ENCODE results near the gene WWOX.

WWOX gene

GRCh38 chr16:78405833-78406232 is 306.4 kb downstream of the WWOX start:
- Histone ChIP-seq H2AK5ac (ENCODE audit: low read length) (no peak overlapping the region), H3K18ac (ENCODE audit: low read length) (no peak overlapping the region), H3K79me2 (ENCODE audit: control insufficient read depth, insufficient read depth, low read length, poor library complexity) (no peaks in the 10 kb centered on the region), H3K4ac (ENCODE audit: low read depth, low read length) (no peak overlapping the region), H3K27ac (ENCODE audit: low read depth, low read length) (no peak overlapping the region), H2AFZ (ENCODE audit: insufficient read depth, low read length, poor library complexity) (no peak overlapping the region), H3K14ac (ENCODE audit: low read length) (no peak overlapping the region), H3K9me3 (ENCODE audit: insufficient read depth, low read depth, low read length) (peaks cover 8% of the 10 kb centered on the region), H2BK5ac (ENCODE audit: low read depth, low read length, poor library complexity) (no peak overlapping the region), H4K91ac (ENCODE audit: low read depth, low read length) (no peak overlapping the region), H2BK120ac (ENCODE audit: insufficient read depth, low read length, poor library complexity) (no peak overlapping the region), H3K27me3 (ENCODE audit: insufficient read depth, low read length) (no peaks in the 10 kb centered on the region), H4K12ac (ENCODE audit: low read depth, low read length) (no peak overlapping the region), H3K36me3 (ENCODE audit: control insufficient read depth in 1 of 2, insufficient read depth in 2 of 2, low read length in 2 of 2) (no peaks in the 10 kb centered on the region), H3K4me3 (ENCODE audit: low read depth, low read length) (no peak overlapping the region), H3K79me1 (ENCODE audit: low read length) (no peaks in the 10 kb centered on the region), H3K4me2 (ENCODE audit: low read length) (no peak overlapping the region), H2BK12ac (ENCODE audit: low read length) (no peak overlapping the region), H3K23ac (ENCODE audit: low read length) (no peak overlapping the region), H3K9ac (ENCODE audit: low read length) (no peak overlapping the region), H3K4me1 (ENCODE audit: control insufficient read depth in 1 of 2, insufficient read depth in 2 of 2, low read length in 2 of 2) (no peaks in the 10 kb centered on the region), H4K8ac (ENCODE audit: low read depth, low read length) (no peak overlapping the region)
- peak; percentile 45 to 88 for DNase-seq
- no CpG with 5 or more reads among the region's 7 CpGs for WGBS (ENCODE audit: extremely low coverage, insufficient coverage, insufficient read length)

DNA sequence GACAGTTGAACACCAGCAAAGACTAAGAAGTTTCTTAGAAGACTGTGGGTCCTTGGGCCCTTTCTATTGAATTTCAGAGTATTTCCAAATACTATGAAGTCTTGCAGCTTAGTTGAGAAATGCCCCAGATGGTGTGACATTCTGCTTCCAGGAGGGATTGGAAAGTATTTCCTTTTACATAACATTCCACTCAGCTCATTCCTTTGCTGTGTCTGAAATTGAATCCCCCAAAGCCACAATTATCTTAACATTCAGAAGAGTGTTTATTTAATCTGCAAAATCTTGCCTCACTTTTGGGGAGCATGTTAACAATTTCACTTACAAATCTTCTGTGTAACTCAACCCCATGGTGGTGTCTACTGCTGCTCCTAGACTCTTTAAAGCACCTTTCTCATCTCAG is 307.7 kb downstream of the WWOX start:
- Histone ChIP-seq H4K12ac (ENCODE audit: low read depth, low read length) (no peak overlapping the region), H3K79me1 (ENCODE audit: low read length) (no peaks in the 10 kb centered on the region), H3K79me2 (ENCODE audit: control insufficient read depth, insufficient read depth, low read length, poor library complexity) (no peaks in the 10 kb centered on the region), H3K9ac (ENCODE audit: low read length) (no peak overlapping the region), H3K4me1 (ENCODE audit: control insufficient read depth in 1 of 2, insufficient read depth in 2 of 2, low read length in 2 of 2) (no peaks in the 10 kb centered on the region), H2AK5ac (ENCODE audit: low read length) (no peak overlapping the region), H2AFZ (ENCODE audit: insufficient read depth, low read length, poor library complexity) (no peak overlapping the region), H3K27me3 (ENCODE audit: insufficient read depth, low read length) (no peaks in the 10 kb centered on the region), H4K8ac (ENCODE audit: low read depth, low read length) (no peak overlapping the region), H3K4me2 (ENCODE audit: low read length) (no peak overlapping the region), H3K9me3 (ENCODE audit: insufficient read depth, low read depth, low read length) (peaks cover 11% of the 10 kb centered on the region), H3K4me3 (ENCODE audit: low read depth, low read length) (no peak overlapping the region), H3K4ac (ENCODE audit: low read depth, low read length) (no peak overlapping the region), H3K14ac (ENCODE audit: low read length) (no peak overlapping the region), H2BK5ac (ENCODE audit: low read depth, low read length, poor library complexity) (no peak overlapping the region), H2BK120ac (ENCODE audit: insufficient read depth, low read length, poor library complexity) (no peak overlapping the region), H3K18ac (ENCODE audit: low read length) (no peak overlapping the region), H3K27ac (ENCODE audit: low read depth, low read length) (no peak overlapping the region), H3K36me3 (ENCODE audit: control insufficient read depth in 1 of 2, insufficient read depth in 2 of 2, low read length in 2 of 2) (no peaks in the 10 kb centered on the region), H3K23ac (ENCODE audit: low read length) (no peak overlapping the region), H4K91ac (ENCODE audit: low read depth, low read length) (no peak overlapping the region), H2BK12ac (ENCODE audit: low read length) (no peak overlapping the region)
- DNase-seq, result peak; percentile 8 to 69

- Histone ChIP-seq H3K79me1 (ENCODE audit: low read length) (no peaks in the 10 kb centered on the region), H4K8ac (ENCODE audit: low read depth, low read length) (no peak overlapping the region), H2BK12ac (ENCODE audit: low read length) (no peak overlapping the region), H3K23ac (ENCODE audit: low read length) (no peak overlapping the region), H3K79me2 (ENCODE audit: control insufficient read depth, insufficient read depth, low read length, poor library complexity) (no peaks in the 10 kb centered on the region), H3K9me3 (ENCODE audit: insufficient read depth, low read depth, low read length) (peaks cover 13% of the 10 kb centered on the region), H3K18ac (ENCODE audit: low read length) (no peak overlapping the region), H4K12ac (ENCODE audit: low read depth, low read length) (no peak overlapping the region), H3K4me2 (ENCODE audit: low read length) (no peak overlapping the region), H3K14ac (ENCODE audit: low read length) (no peak overlapping the region), H2BK120ac (ENCODE audit: insufficient read depth, low read length, poor library complexity) (no peak overlapping the region), H2AFZ (ENCODE audit: insufficient read depth, low read length, poor library complexity) (no peak overlapping the region), H3K27me3 (ENCODE audit: insufficient read depth, low read length) (no peaks in the 10 kb centered on the region), H2BK5ac (ENCODE audit: low read depth, low read length, poor library complexity) (no peak overlapping the region), H3K4me3 (ENCODE audit: low read depth, low read length) (no peak overlapping the region), H3K36me3 (ENCODE audit: control insufficient read depth in 1 of 2, insufficient read depth in 2 of 2, low read length in 2 of 2) (no peaks in the 10 kb centered on the region), H2AK5ac (ENCODE audit: low read length) (no peak overlapping the region), H3K27ac (ENCODE audit: low read depth, low read length) (no peak overlapping the region), H3K9ac (ENCODE audit: low read length) (no peak overlapping the region), H4K91ac (ENCODE audit: low read depth, low read length) (no peak overlapping the region), H3K4me1 (ENCODE audit: control insufficient read depth in 1 of 2, insufficient read depth in 2 of 2, low read length in 2 of 2) (no peaks in the 10 kb centered on the region), H3K4ac (ENCODE audit: low read depth, low read length) (no peak overlapping the region)
- DNase-seq, result no peak
- no CpG with 5 or more reads among the region's 3 CpGs for WGBS (ENCODE audit: extremely low coverage, insufficient coverage, insufficient read length)
Measured at GRCh38 chr16:78413651-78414050, 314.2 kb downstream of the WWOX start.

- Histone ChIP-seq H2BK5ac (ENCODE audit: low read depth, low read length, poor library complexity) (no peak overlapping the region), H3K36me3 (ENCODE audit: control insufficient read depth in 1 of 2, insufficient read depth in 2 of 2, low read length in 2 of 2) (no peaks in the 10 kb centered on the region), H3K9me3 (ENCODE audit: insufficient read depth, low read depth, low read length) (peaks cover 9% of the 10 kb centered on the region), H3K27ac (ENCODE audit: low read depth, low read length) (no peak overlapping the region), H3K27me3 (ENCODE audit: insufficient read depth, low read length) (no peaks in the 10 kb centered on the region), H3K4me3 (ENCODE audit: low read depth, low read length) (no peak overlapping the region), H3K9ac (ENCODE audit: low read length) (no peak overlapping the region), H3K79me2 (ENCODE audit: control insufficient read depth, insufficient read depth, low read length, poor library complexity) (no peaks in the 10 kb centered on the region), H3K14ac (ENCODE audit: low read length) (no peak overlapping the region), H4K91ac (ENCODE audit: low read depth, low read length) (no peak overlapping the region), H3K18ac (ENCODE audit: low read length) (no peak overlapping the region), H3K4ac (ENCODE audit: low read depth, low read length) (no peak overlapping the region), H2BK12ac (ENCODE audit: low read length) (no peak overlapping the region), H3K79me1 (ENCODE audit: low read length) (no peaks in the 10 kb centered on the region), H4K12ac (ENCODE audit: low read depth, low read length) (no peak overlapping the region), H3K4me2 (ENCODE audit: low read length) (no peak overlapping the region), H2AFZ (ENCODE audit: insufficient read depth, low read length, poor library complexity) (no peak overlapping the region), H2AK5ac (ENCODE audit: low read length) (no peak overlapping the region), H4K8ac (ENCODE audit: low read depth, low read length) (no peak overlapping the region), H3K4me1 (ENCODE audit: control insufficient read depth in 1 of 2, insufficient read depth in 2 of 2, low read length in 2 of 2) (no peaks in the 10 kb centered on the region), H2BK120ac (ENCODE audit: insufficient read depth, low read length, poor library complexity) (no peak overlapping the region), H3K23ac (ENCODE audit: low read length) (no peak overlapping the region)
- WGBS (ENCODE audit: extremely low coverage, insufficient coverage, insufficient read length), result no CpG with 5 or more reads among the region's 5 CpGs
- no peak for DNase-seq
Measured at GRCh38 chr16:78415013-78415412, 315.6 kb downstream of the WWOX start.
